Fibroblast of the aortic adventitia (primary cell): ENCODE results near the gene ECHS1. TPM values are rescaled to one million over a fixed set of nuclear protein-coding genes. Genes with fewer than 3 reads are reported as not detected.
"Not testable (repeated sequence)": the region's sequence is repeated elsewhere in the genome, so short reads cannot be mapped to it uniquely, and the experiment has no call there.

Experiments used
- DNase-seq: peaks from one replicate; pipeline ENCODE4 v3.0.0-alpha.2; 2010; ENCODE audit warnings: low read depth
- H3K4me3 ChIP-seq: 2 replicates; pipeline ENCODE4 v1.5.1; 2011; ENCODE audit warnings: low read depth, mild to moderate bottlenecking, control low read depth, low read length, moderate library complexity
- CTCF ChIP-seq: IDR thresholded peaks from 2 replicates; pipeline ENCODE4 v1.5.1; 2011; ENCODE audit warnings: mild to moderate bottlenecking, low read length, control low read depth, inconsistent platforms; ENCODE audit not compliant: insufficient read depth
- total RNA-seq: library from RNA; depleted of rRNA; stranded (reverse); fragments of >200 nt; gene quantifications from 2 replicates; pipeline ENCODE4 v1.2.3, GENCODE V29; 2012; ENCODE audit warnings: low replicate concordance

ECHS1 gene
- total RNA-seq, 1 donor: 47.3 TPM

DNA sequence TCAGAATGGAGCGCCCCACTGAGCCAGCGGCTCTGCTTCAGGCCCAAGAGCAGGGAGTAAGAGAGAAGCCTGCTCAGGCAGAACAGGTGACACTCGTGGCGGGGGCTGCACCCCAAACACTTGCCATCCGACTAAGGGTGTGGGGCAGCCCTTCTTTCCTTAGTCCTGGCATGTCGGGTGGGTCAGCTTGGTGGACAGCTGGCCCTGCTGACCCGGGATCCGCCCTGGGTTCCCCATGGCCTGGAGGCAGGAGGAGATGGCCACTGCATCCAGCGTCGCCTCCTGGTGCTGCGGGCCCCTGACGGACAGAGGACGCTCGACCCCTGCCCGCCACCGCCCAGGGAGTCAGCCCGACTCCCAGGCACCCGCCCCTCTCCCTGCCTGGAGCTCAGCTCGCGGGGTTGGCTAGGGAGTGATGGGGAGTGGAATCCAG, 4.7 kb upstream of the ECHS1 start:
- peak overlapping the region; percentile 74 for H3K4me3 ChIP-seq
- no peak for DNase-seq
- TF ChIP-seq CTCF: no peak

DNA sequence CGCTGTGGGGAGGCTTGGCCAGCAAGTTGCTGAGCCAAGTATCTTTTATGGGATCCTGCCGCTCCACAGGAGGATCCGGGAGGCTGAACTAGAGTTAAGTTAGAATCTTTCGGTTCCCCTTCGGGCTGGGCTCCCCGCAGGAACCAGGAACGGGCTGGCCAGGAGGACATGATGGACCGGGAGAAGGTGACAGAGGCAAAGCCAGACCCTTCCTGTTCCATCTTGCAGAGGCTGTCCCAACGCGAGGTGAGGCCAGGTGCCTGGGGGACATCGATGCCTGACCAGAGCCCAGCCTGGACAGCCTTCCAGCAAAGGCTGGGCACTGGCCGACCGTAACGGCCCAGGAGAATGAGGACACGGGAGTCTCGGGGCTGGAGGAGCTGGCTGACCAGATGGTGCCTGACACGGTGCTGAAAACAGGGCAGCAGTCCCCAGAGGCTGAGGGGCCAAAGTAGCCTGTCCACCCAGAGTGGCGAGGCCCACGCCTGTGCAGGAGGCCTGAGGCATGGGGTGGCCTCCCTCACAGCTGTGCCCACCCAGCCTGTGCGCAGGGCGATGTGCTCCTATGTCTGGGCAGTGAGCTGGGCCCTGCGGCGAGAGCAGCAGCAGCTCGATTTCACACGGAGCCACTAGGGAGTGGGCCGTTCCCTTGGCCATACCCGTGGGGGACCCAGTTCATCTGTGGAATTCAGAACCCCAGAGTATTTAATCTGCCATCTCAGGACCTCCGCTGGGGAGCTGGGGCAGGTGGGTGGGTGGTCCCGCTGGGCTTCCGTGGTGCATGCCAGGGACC, 4.1 kb upstream of the ECHS1 start:
- DNase-seq: no peak
- H3K4me3 ChIP-seq: no peak overlapping the region
- no peak for TF ChIP-seq CTCF

DNA sequence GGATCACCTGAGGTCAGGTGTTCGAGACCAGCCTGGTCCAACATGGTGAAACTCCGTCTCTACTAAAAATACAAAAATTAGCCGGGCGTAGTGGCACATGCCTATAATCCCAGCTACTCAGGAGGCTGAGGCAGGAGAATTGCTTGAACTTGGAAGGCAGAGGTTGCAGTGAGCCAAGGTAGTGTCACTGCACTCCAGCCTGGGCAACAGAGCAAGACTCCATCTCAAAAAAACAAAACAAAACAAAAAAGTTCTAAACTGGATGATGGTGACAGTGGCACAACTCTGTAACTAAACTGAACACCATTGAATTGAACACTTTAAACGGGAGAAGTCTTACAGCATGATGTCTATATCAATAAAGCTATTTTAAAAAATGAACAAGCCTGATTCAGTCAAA, 3.0 kb upstream of the ECHS1 start:
- H3K4me3 ChIP-seq, DNase-seq: not testable (repeated sequence)

- DNase-seq: no peak
- no peak for TF ChIP-seq CTCF
- H3K4me3 ChIP-seq: no peak overlapping the region
Measured at GRCh38 chr10:133375357-133376115, 2.4 kb upstream of the ECHS1 start.

DNA sequence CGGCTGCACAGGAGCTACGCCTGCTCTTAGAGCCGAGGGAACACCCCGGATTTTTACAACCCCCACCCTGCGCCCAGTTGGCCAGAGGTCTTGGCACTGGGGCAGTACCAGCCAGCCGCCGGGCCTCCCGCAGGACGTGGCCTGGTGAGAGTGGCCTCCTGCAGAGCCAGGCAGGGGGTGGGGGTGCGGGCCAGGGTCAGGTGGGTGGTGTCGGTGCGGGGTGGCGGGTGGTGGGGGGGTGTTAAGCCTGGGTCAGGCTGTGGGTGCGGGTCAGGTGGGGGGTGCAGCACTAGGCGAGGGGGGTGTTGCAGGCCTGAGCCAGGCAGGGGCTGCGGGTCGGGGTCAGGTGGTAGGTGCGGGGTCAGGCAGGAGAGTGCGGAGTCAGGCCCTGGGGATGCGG, 647 bp downstream of the ECHS1 start:
- H3K4me3 ChIP-seq: peak overlapping the region; percentile 83
- no peak for TF ChIP-seq CTCF
- DNase-seq: no peak

DNA sequence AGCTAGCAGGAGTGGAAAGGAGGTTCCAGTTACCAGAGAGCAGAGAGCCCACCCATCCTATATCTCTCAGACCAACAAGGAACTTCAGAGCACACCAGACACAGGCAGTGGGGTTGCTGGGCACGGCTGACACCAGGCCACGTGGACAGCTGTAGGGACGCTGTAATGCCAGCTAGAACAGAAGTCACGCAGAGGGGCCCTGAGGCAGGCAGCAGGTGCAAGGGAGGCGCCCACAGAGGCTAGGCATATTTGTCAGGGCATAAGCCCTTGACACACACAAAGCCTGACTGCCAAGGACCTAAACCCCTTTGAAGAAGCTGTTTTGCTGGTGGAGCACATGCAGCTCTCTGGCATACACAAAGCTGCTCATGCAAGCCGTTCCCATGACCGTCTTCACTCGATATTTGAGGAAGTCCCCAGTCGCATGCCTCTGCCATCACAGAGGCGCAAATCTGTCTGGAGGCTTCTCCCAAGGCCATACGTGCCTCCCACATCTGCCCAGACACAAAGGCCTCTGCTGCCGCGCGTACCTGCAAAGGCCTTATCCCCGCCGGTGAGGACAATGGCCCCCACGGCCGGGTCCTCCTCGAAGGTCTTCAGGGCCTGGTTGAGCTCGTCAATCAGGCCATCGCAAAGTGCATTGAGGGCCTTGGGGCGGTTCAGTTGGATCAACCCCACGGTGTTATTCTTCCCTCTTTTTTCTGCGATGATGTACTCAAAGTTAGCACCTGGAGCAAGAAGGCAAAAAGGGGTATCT, 2.9 kb downstream of the ECHS1 start:
- H3K4me3 ChIP-seq: no peak overlapping the region
- TF ChIP-seq CTCF: no peak
- DNase-seq: no peak

DNA sequence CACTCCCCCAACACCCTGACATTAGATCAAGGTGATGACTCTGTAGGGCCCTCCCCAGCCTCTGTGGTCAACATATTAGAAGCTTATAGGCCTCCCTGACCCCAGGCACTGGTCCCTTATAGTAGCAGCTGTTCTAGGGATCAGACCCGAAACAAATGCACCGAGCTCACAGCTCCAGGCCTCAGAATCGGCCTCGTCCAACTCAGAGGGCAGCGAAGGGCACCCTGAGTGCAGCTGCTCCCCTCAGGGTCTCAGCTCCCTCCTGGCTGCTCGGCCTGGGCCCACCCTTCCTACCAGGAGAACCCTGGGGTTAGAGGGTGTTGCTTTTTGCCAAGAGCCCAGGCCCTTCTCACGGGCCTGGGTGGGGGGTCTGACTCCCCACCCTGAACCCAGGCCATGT, 5.0 kb downstream of the ECHS1 start:
- no peak for TF ChIP-seq CTCF
- no peak for DNase-seq

DNA sequence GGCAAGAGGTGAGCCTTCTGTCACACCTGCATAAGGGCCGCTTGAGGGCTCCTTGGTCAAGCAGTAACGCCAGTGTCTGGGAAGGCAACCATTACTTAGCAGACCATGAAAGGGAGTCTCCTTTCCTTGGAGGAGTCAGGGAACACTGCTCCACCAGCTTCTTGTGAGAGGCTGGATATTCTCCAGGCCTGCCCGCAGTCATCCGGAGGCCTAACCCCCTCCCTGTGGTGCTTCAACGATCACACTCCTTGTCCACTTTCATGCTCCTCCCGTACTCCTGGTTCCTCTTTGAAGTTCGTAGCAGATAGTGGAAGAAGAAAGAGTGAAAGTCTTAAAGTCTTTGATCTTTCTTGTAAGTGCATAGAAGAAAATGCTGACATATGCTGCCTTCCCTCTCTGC, 5.7 kb downstream of the ECHS1 start:
- DNase-seq, H3K4me3 ChIP-seq: not testable (repeated sequence)

More for the DNA sequence above, 5.0 kb downstream of the ECHS1 start:
- H3K4me3 ChIP-seq: no peak overlapping the region
